HG03060 (cell line): Measurements from ENCODE around the gene HGD.
A peak's percentile ranks its signal among the peaks of the same experiment; 100 is the strongest.
"Not testable (repeated sequence)": the region's sequence is repeated elsewhere in the genome, so short reads cannot be mapped to it uniquely, and the experiment has no call there.

Experiments used
- ATAC-seq: cut with Tn5 transposase; IDR thresholded peaks from one replicate; pipeline ENCODE4 v1.9.1; 2021; ENCODE audit warnings: low read depth, moderate number of reproducible peaks; ENCODE audit not compliant: unreplicated experiment

Gene HGD, protein sequence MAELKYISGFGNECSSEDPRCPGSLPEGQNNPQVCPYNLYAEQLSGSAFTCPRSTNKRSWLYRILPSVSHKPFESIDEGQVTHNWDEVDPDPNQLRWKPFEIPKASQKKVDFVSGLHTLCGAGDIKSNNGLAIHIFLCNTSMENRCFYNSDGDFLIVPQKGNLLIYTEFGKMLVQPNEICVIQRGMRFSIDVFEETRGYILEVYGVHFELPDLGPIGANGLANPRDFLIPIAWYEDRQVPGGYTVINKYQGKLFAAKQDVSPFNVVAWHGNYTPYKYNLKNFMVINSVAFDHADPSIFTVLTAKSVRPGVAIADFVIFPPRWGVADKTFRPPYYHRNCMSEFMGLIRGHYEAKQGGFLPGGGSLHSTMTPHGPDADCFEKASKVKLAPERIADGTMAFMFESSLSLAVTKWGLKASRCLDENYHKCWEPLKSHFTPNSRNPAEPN

DNA sequence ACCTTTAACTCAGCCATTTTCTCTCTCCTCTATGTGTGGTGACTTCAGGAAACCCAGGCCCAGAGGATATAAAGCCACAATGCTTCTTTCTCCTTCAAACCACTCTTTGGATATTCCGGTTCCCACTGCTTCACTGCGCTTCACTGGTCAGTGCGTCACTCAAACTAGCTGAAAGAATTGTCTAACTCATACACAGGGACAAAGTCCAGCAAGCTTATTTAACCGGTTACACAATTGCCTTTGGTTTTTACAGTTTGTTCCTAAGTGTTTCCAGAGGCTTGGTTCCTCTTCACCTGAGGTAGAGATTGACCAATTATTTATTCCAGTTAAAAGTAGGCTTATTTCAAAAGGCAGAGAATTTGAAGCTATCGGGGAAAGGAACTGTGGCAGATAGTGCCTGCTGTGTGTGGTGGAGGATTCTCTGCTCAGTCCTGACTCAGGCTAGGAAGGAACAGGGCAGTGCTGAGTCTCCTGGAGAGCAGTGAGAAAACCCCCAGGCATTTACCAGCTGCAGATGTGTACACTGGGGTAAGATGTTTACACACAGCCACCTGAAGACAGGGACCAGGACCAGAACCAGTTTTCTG lies at the start of gene HGD:
TSS of gene HGD (minus strand) at position 145 of the 587 bp plus-strand sequence. CDS start at position 17, 128 bp downstream.
- ATAC-seq: no peak

DNA sequence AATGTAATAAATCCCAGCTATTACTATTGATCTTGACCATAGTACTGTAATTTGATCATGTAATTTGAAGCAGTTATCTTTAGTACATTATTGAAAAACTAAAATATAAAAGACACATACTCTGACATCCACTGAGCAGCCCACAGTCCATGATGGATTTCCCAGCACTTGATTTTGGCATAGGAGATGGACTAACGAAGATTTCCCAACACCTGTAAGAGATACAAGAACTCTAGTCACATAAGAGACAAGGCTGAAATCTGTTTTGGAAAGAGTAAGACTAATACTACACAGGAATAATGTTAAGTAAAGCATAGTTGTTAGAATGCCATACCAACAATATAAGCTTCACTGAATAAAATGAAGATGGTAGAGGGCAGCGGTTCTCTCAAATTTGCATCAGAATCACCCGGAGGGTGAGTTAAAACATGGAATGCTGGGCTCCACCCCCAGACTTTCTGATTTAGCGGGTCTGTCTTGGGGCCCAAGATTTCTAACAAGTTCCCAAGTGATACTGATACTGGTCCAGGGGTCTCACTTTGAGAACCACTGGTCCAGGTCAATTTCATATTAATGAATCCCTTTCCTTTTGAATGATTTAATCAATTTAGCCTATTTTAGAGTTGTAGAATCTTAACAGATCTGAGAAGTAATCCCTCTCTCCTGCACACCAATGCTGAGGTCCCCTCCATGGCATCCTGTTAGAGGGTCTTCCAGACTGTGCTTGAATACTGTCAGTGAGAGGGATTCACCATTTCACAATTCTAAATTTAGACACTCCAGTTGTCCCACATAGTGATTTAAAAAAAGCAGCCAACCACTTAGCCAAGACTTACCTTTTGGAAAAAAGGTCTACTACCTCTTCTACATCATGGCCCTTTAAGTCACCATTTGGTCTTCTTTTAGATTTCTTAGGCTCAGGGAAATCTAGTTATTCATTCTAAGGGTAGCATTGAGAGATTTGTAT lies 48.8 kb upstream of the HGD start:
- no peak for ATAC-seq

DNA sequence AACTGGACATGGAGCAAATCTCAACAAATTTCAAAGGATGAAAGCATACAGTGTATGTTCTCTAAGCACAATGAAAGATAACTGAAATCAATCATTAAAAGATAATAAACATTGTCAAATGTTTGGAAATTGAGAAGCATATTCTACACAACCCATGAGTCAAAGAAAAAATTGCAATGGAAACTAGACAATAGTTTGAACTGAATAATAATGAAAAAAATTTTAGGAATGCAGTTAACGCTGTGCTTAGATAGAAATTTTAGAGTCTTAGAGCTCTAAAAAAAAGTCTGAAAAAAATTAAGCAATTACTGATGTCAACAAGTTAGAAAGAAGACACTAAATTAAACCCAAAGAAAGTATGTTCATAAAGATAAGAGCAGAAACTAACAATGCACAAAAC lies 44.8 kb upstream of the HGD start:
- no peak for ATAC-seq

DNA sequence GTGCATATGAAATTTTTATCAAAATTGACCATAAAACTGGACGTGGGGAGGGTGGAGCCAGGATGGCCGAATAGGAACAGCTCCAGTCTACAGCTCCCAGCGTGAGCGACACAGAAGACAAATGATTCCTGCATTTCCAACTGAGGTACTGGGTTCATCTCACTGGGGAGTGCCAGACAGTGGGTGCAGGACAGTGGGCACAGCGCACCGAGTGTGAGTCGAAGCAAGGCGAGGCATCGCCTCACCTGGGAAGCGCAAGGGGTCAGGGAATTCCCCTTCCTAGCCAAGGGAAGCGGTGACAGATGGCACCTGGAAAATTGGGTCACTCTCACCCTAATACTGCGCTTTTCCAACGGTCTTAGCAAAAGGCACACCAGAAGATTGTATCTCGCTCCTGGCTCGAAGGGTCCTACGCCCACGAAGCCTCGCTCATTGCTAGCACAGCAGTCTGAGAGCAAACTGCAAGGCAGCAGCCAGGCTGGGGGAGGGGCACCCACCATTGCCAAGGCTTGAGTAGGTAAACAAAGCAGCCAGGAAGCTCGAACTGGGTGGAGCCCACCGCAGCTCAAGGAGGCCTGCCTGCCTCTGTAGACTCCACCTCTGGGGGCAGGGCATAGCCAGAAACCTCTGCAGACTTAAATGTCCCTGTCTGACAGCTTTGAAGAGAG lies 37.3 kb upstream of the HGD start:
- ATAC-seq: not testable (repeated sequence)

DNA sequence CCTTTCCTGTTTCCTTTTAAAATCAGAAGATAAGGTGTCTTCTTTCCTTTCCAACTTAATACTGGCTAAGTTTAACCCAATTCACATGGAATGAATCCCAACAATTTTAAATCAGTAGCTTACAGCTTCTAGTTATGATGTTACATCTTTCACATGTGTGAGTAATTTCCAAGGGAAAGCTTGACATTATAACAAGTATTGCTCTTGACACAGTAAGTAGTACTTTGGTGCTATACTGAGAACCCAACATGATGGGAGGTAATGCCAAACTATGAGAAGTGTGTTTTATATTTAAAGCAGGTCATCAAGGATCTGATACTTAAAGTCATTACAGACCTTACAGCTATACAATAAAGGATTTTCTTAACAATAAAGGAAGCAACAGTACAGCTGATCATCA lies 31.2 kb upstream of the HGD start:
- no peak for ATAC-seq

DNA sequence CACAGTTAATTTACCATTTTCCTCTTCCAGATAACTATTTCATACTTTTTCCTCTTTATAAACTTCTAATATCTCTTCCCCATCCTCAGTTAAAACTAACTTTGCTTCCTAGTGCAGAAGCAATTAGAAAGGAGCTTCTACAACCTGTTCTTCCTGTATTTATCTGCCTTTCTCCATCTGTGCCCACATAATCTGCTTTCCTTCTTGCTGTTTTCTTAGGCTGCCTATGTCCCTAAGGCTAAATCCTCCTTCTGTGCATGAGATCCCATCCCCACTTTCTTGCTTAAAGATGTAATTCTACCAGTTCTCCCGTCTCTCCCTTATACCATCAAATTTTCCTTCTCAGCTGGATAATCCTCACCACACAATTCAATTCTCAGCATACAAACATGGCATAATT lies 28.3 kb upstream of the HGD start:
- ATAC-seq: no peak

DNA sequence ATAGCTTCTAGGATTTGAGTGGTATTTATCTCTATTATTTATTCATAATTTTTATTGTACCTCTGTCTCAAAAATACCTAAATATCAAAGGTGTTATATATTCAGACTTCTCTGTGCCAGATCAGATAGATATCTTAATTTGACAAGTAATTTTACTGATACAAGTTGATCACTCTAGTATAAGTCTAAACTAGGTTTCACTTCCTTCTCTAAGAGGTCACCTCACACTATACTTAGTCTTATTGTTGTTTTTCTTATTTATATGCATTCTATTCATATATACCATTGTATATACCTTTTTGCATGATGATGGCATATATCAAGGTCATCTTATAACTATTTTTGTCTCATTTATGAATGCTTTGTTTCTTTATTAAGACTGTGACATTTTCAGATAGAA lies 26.4 kb upstream of the HGD start:
- peak; percentile 62 for ATAC-seq

DNA sequence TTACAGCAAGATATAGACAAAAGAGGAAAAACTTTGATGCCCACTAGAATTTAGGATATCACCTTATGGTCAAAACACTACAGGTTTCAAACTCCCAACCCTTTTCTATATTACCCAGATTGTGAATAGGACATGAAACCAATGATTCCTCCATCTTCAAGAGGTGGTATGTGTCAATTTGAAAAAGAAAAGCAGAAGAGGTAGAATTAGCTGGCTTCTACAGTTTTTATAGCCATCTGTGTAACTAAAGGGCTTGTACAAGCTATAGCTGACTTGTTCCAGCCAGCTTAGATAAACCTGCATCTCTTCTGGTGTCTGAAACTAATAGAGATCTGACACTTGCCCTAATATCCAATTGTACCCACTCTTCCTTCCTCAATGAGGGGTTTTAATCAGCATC lies 24.9 kb upstream of the HGD start:
- ATAC-seq: no peak

DNA sequence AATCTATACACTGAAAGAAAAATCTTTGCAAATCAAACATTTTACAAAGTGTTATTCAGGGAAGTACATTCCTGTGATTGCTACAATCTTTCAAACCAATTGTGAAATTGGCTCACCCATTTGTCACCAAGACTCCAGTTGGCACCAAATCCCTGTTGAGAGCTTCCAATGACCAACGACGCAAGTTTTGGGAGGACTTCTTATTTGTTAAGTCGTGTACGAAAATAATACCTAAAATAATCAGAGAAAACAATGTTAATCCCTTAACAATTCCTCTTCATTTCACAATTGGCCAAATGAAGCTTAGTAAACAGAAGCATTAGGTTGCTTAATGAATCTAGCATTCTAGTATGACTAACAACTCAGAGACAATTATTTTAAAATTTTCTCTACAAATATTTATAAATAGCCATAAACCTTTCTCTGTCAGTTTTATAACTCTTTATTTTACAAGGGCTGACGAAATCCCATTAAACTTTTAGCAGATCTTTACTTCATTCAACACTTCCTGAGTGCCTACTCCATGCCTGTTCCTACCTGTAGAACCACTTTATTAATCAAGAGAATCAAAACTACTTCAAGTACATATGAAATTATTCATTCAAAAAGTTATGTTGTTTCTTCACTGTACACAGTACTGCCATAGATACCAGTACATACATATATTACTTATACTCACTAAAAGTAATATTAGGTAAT lies 24.0 kb upstream of the HGD start:
- no peak for ATAC-seq

DNA sequence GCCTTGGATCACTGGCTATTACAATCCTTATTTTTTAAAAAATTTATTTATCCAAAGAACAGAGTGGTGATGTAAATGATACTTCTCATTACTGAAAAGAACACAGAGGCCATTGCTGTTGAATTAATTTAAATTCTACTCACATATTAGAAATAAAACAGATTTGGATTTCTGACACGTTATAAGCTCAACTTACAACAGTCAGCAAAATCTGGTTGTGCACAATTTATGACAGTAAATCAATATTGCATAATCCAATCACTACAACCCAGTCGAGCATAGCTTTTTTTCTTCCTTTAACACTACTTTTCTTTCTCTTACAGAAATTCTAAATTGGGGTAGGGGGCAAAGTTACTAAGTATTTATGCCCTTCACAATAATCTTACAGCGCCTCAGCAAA lies 17.3 kb upstream of the HGD start:
- ATAC-seq: no peak

DNA sequence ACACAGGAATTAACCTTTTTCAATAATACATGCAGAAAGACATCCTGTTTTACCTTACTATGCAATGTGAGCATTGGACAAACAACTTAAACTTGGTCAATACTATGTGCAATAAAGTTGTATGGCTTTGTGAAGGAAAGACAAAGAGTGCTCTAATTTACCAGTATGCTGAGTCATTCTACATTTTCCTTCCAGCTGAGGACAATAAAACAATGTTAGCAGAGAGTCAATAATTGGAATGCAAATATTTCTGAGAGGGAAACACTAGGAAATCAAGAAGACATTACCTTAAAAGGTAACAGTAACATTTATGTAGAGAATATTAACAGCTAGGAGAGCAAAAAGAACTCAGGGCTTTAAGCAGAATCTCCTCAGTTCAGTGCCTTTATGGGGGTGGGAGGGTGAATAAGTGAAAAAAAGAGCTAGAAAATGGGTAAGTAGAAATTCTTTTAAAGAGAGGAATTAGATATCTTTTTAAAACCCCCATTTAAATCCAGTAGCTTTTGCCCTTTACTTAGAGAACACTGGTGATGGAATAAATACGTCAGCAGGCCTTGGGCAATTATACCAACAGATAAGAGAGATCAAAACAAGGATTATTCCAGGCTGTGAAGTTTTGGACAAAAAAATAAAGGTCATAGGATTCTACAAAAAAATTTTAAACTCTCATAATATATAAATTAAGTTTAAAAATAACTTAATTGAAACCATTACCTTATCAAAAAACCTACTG lies 11.6 kb upstream of the HGD start:
- no peak for ATAC-seq

DNA sequence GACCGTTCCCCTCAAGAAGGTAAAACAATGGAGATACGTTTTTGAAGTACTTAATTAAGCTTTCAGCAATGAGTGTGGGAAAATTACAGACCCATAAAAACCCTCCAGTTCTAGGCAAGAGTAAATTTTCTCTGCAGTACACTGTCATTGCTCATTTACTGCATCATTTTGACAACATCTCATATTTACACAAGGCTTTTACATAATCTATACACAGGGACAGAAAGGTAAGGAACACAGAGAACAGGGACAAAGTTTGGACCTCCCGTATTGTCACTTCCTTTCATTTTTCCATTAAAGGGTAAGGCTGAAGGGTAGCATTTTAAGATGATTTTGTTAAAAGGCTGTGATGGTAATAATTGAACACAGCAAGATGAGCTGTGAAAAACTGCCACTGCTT lies 7.4 kb upstream of the HGD start:
- no peak for ATAC-seq

DNA sequence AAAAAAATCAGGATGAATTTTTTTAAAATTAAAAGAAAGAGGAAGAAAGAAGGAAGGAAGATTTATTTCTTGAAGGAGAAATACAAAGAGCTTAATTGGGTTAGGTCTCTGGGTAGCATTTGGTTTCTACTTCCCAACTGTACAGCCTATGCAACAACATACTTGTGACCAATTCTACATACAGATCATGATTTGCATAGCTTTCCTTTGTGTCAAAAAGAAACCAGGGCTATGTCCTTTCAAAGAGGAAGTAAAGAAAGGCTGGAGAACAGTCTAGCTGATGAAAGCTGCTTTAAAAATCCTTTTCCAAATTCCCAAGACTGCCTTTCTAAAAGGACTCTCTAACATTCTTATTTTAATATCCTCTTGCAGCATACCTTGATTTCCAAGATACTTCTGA lies 6.1 kb upstream of the HGD start:
- ATAC-seq: peak; percentile 99

DNA sequence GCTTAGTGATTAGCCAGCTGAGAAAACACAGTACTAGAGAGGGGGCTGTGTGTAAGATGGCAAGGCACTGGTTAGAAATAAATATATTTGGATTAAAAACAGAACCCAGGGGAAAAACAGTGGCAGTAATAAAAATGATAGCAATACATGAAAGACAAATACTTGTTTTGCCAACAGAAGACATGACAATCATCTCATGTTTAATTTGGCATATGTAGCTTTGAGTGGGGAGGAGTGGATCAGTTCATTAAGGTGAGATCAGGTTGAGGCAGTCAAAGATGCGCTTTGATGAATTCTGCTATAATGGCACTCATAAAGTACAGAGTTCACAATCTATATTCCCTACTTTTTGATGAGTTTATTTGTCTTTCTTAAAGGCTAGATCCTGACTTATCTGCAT lies 3.4 kb upstream of the HGD start:
- no peak for ATAC-seq

DNA sequence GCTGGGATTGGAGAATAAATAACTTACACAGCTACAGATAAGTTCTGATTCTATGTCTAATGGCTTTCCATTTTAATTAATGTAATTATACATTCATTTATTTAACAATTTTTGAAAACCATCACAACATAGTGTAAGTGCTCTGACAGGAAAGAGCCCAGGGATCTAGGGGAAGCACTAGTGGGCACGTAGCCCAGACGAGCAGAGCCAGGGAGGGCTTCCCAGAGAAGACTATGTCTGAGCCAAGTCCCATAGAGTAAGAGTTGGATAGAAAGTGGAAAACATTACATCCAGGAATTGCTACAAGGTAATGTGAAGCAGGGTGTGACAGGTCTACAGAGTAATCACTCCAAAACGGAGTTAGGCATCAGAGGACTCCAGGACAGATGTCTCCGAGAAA lies 2.9 kb upstream of the HGD start:
- ATAC-seq: no peak

DNA sequence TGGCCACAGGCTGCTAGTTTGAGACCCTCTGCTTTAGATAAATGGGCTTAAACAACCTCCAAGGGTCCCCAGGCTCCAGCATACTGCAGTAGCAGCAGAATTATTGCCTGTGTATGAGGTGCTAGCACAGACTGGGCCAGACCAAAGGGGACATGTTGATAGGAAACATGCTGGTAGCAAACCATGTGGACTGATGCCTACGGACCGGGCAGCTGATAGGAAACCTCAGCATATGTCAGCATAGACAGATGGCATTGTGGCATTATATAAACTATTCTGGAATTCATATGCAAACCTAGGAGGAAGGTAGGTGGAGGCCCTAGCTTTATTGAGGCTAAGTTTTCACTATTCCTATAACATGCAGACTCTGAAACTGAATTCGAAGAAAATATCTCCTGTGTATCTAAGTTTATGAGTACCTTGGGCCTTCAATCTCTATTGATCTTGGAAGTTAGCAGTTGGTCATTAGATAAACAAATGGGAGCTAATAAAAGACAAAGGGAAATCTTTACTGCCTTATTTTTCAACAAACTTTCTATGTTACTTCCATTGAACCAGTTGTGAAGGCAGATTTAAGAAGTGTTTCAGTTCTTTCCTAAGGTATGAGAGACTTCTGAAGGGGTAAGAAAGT lies 1.7 kb upstream of the HGD start:
- ATAC-seq: no peak

DNA sequence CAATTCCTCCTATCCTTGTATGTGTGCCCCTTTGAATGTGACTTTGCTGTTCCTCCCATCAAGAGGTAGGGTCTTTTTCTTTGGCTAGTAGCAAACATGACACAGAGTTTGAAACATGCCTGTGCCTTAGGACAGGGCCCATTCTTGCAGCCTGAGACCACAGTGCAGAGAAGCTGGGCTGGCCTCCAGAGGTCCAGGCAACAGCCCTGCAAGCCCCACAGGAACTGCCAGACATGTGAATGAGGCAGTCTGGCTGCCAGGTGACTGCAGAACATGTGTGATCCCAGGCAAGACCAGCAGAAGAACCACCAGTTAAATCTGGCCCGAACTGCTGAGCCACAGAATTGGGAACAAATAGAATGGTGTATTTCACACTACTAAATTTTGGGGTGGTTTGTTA lies 1.2 kb upstream of the HGD start:
- no peak for ATAC-seq

DNA sequence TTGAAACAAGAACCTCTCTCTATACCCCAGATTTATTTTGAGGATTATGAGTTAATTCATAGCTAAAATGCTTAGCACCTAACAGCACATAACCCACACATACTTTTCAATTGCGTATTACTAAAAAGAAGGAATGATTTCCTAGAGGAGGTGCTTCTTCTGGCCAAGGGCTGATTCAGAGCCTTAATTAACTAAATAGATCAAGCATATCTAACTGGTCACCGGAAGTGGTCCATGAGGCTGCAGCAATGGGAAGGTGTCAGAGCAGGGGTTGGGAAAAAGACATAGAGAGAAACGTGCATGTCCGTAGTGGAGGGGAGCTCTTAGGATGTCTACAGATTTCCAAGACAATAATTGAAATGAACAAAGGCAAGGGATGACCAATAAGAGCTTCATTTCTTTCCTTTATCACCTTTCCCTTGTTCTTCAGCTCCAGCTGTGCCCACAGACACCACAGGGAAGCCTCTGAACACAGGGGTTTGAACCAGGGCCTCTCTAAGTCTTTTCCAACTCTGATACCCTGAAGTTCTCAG lies 467 bp downstream of the HGD start:
- ATAC-seq: no peak

DNA sequence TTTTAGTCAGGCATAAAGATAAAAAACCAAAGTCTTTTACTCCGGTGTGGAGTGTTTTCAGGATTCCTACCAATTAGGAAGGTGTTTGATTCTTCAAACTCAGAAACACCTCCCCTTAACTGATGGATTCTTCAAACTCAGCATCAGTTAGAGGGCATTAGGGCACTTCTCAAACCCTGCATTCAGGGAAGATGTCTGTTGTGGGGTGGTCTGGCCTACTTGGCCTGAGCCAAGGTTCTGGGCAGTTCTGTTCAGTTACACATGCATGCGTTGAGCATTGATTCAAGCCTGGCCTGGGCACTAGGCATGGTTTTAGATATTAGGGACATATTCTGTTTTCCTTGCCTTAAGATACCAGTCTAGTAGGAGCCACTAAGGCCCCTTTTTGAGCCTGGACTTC lies 1.0 kb downstream of the HGD start:
- ATAC-seq: no peak
